Stimulated activated CD4-positive, alpha-beta T cell treated with anti-CD3 and anti-CD28 coated beads, Interleukin-2, amount 100 ng/mL, for 48 hours (primary cell): Measurements from ENCODE around the gene FRMD4A.
"Not testable (repeated sequence)": the region's sequence is repeated elsewhere in the genome, so short reads cannot be mapped to it uniquely, and the experiment has no call there.

Experiments used
- DNase-seq, 2 donors: peaks; one replicate each; pipeline ENCODE4 v3.0.0-alpha.2; 2020

The FRMD4A gene

DNA sequence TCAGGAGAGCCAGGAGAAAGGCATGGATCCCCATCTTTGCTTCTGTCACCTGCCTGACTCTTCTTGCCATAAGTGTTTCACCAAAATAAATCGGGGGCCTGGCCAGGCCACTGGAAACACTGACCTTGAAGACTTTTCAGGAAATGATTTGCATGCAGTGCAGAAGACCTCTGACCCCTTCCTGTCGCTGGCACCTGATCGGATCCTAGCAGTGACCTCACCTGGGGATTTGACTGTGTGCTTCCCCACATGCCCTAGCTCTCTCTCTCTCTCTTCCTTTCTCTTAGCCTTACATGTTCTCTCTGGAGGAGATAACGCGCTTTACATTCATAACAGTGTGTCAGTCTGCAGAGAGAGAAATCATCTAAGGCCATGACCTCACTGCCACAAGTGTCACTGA is 500.9 kb downstream of the FRMD4A start:
- DNase-seq = no peak

DNA sequence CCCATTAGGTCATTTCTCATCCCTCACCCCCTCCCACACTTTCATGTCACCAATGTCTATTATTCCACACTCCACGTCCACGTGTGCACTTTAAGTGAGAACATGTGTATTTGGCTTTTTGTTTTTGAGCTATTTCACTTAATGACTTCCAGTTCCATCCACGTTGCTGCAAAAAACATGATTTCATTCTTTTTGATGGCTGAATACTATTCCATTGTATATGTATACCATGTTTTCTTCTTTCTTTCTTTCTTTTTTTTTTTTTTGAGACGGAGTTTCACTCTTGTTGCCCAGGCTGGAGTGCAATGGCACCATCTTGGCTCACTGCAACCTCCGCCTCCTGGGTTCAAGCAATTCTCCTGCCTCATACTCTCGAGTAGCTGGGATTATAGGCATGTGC is 502.4 kb downstream of the FRMD4A start:
- not testable (repeated sequence) for DNase-seq

DNA sequence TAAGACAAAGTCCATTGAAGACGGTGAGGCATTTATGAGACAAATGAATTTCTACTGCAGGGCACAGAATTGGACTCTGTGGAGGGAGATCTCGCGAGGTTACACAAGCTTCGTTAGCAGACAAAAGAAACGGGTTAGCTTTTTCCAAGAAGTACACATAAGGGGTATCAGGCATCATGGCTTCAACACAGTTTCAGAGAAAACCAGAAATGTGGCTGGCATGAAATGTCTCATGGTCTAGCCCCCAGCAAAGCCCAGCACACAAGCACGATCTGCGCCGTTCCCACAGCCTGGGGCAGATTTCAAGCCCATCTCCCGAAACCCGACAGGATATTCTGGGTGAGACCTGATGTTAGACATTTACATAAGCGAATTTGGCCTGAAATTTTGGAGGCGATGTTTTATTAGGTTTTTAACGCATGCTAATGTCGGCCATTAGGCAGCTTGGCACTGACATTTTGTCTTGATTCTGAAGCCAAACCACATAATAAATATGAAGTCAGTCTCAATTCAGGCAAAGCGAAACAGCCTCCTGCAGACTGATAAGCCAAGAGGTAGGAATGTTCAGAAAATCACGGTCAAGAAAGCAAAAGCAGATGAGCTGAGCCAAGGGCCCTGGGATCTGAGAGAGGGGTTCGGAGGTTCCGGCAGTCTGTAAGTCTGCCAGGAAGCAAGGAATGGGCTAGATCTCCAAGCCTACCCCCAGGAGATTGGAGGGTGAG is 503.5 kb downstream of the FRMD4A start:
- no peak for DNase-seq

DNA sequence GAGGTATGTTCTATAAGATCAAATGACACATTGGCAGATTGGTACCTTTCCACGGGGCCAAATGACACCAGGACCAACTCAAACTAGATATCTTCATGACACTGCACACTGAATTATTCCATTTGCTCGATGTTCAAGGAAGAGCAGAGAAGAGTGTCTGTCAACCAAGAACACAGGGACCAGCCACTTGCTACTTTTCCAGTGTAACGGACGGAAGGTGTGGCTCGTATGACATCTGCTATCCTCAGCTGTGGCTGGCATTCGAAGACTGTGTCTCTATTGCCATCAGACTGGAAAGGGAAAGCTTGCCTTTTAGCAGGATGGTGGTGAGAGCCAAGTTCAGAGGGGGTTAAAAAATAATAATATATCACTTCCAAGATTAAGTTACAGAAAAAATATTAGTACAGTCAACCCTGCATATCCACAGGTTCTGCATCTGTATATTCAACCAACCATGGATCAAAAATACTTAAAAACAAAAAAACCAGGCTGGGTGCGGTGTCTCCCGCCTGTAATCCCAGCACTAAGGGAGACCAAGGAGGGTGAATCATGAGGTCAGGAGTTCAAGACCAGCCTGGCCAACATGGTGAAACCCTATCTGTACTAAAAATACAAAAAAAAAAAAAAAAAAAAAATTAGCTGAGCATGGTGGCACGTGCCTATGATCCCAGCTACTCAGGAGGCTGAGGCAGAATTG is 506.9 kb downstream of the FRMD4A start:
- no peak for DNase-seq

DNA sequence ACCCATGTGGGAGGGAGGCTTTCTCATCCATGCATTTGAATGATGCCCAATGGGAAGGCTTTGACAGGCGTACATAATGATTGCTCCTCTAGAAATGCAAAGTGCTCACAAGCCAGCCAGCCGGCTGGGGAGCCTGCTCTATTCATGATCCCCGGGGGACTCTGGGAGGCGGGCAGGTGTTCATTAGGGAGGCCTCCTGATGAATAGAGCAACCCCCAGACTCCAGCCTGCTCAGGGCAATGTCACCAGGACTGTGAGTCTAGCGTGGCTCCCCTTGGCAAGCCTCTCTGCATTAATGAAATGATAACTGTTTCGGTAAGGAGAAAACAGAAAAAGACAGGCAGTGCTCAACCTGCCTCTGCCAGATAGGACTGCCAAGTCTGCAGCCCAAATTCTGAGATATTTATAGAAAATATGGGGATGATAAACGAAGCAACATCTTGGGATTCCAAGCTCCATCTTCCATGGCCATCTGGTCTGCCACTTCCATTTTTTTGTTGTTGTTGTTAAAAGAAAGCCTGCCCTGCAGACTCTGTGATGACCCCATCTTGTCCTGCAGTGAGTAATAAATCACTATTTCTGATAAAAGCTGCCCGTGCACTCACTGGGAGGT is 507.5 kb downstream of the FRMD4A start:
- DNase-seq = no peak

GRCh38 chr10:13822490-13822889 is 508.2 kb downstream of the FRMD4A start:
- DNase-seq = no peak

- DNase-seq = no peak
Measured at GRCh38 chr10:13820964-13821337, 509.8 kb downstream of the FRMD4A start.

- no peak for DNase-seq
Measured at GRCh38 chr10:13820119-13820963, 510.4 kb downstream of the FRMD4A start.

GRCh38 chr10:13816195-13816925 is 514.4 kb downstream of the FRMD4A start:
- no peak for DNase-seq

GRCh38 chr10:13815756-13816155 is 515.0 kb downstream of the FRMD4A start:
- DNase-seq = no peak

- no peak for DNase-seq
Measured at GRCh38 chr10:13813550-13813949, 517.2 kb downstream of the FRMD4A start.

- no peak for DNase-seq
Measured at GRCh38 chr10:13812804-13813203, 517.9 kb downstream of the FRMD4A start.

- no peak for DNase-seq
Measured at GRCh38 chr10:13810568-13810967, 520.2 kb downstream of the FRMD4A start.

- no peak for DNase-seq
Measured at GRCh38 chr10:13809427-13809826, 521.3 kb downstream of the FRMD4A start.

DNA sequence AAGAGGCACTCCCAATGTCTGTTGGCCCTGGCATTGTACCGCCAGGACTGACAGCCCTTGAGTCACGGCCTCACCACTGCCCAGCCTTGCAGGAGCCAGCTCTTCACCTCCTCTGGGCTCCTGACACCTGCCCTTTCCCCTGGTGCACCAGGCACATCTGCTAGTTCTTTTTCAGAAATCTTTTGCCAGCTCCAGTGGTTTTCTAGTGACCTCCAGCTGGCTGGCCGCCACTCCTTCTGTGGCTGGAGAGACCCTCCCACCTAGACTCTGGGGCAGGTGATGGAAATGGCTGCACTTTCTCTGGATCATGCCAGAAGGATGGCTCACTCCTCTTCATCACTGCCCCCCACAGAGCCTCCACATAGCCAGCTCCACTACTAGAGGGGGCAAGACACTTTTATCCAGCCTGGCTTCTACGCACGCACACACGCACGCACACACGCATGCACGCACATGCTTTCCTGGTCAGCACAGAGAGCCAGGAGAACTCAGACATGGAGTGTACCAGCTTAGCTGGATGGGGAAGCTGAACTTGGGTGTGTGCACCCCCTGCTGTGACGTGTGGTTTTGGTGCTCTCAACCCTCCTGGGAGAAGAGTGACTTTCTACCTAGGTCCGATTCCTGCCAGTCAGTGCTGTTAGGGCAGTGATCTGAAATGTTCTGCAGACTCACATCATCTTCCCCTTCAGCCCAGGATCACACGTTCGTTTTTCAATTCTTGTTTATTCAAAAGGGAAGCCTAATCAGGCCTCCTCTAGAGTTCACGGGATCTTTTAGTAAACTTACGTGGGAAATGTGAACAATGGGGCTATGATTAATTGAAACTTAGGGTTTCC is 522.0 kb downstream of the FRMD4A start:
- DNase-seq = no peak

DNA sequence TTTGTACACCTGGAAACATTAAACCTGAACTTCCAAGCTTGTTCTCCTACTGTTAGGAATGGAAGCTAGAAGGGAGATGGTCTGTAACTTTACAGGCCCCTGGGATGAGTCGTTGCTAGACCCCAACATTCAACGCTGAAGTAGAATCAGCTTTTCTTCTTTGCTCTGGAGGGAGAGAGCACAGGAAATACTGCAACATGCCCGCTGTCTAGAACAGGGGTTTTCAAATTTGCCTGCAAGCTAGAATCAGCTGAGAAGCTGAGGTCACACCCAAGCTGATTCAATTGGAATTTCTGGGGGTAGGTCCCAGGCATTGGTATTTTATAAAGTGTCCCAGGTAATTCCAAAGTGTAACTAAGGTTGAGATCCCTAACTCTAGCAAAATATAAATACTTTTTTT is 524.3 kb downstream of the FRMD4A start:
- no peak for DNase-seq

- DNase-seq = no peak
Measured at GRCh38 chr10:13803566-13804554, 526.9 kb downstream of the FRMD4A start.

- DNase-seq = no peak
Measured at GRCh38 chr10:13801907-13802288, 528.8 kb downstream of the FRMD4A start.

GRCh38 chr10:13801156-13801906 is 529.4 kb downstream of the FRMD4A start:
- DNase-seq = no peak

DNA sequence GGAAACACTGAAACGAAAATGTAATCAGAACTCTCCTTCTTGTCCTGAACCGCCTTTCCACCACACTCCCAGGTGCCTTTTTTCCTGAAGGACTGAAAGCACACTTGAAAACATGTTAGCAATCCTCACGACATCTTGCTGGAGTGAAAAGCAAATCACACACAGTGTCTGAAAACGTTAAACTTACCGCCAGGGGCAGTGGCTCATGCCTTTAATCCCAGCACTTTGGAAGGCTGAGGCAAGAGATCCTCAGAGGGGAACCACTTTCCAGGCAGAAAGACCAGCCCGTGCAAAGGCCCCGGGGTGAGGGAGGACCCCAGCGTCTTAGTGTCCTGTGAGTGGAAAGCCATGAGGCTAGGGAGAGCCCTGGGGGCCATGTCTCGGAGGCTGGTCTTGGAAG is 533.6 kb downstream of the FRMD4A start:
- no peak for DNase-seq
